T-cell (primary cell): ENCODE measurements around the gene WRAP53. TPM values are rescaled to one million over a fixed set of nuclear protein-coding genes. Genes with fewer than 3 reads are reported as not detected.

Experiments used
- ATAC-seq, 4 experiments: fragments of 200-7000 bp in 3 of 4; fragments of 150-1000 bp in 1 of 4; cut with Tn5 transposase; replicated peaks in 1 of 4; 1 replicate in 3 of 4; 2 replicates in 1 of 4; pipeline ENCODE4 v1.10.0; 2021; ENCODE audit warnings: moderate library complexity in 3 of 4, mild to moderate bottlenecking in 2 of 4, moderate number of reproducible peaks in 1 of 4
- CTCF ChIA-PET, 2 donors: fragments of 300-600 bp; sonication (Branson Sonifier 250); formaldehyde crosslinking; loops; one replicate each; lab custom pipeline; 2022; ENCODE audit warnings: antibody characterized with exemption in 2 of 2; lab: Charles Lee
- POLR2A ChIA-PET, 2 donors: fragments of 300-600 bp; sonication (Branson Sonifier 250); formaldehyde crosslinking; loops; one replicate each; lab custom pipeline; 2022; ENCODE audit warnings: antibody characterized with exemption in 2 of 2; lab: Charles Lee
- DNase-seq, 35 experiments: peaks; one replicate each; pipeline versions ENCODE4 v3.0.0 to v3.0.0-alpha.2; 2013 to 2023
- H3K27ac ChIP-seq: one replicate; pipeline ENCODE4 v1.5.1; 2013; ENCODE audit warnings: low read length
- H3K27me3 ChIP-seq, 2 experiments: replicated peaks in 1 of 2; 1 replicate in 1 of 2; 2 replicates in 1 of 2; pipeline versions ENCODE4 v1.6.1 to v1.7.0; 2013; ENCODE audit warnings: low read length in 1 of 2, mixed read lengths in 1 of 2; ENCODE audit not compliant: control insufficient read depth in 2 of 2, insufficient read depth in 2 of 2; ENCODE audit errors: extremely low read depth in 1 of 2
- H3K36me3 ChIP-seq, 2 donors: 1 replicate in 1 of 2; 2 replicates in 1 of 2; pipeline versions ENCODE4 v1.6.1 to v1.7.0; 2013; ENCODE audit warnings: low read length in 1 of 2; ENCODE audit not compliant: control insufficient read depth in 2 of 2, insufficient read depth in 1 of 2; ENCODE audit errors: extremely low read depth in 1 of 2
- H3K4me1 ChIP-seq, 2 experiments: 1 replicate in 1 of 2; 2 replicates in 1 of 2; pipeline versions ENCODE4 v1.6.1 to v1.7.0; 2013; ENCODE audit warnings: low read length in 2 of 2, mixed read lengths in 1 of 2; ENCODE audit not compliant: insufficient read depth in 2 of 2, control insufficient read depth in 1 of 2; ENCODE audit errors: extremely low read depth in 1 of 2
- H3K4me3 ChIP-seq, 2 donors: 1 replicate in 1 of 2; 2 replicates in 1 of 2; pipeline versions ENCODE4 v1.5.1 to v1.7.0; 2013; ENCODE audit warnings: mild to moderate bottlenecking in 2 of 2, low read length in 1 of 2, moderate library complexity in 1 of 2; ENCODE audit not compliant: control insufficient read depth in 1 of 2; ENCODE audit errors: extremely low read depth in 1 of 2
- H3K9me3 ChIP-seq: 2 replicates; pipeline ENCODE4 v1.7.0; 2013
- H3K27ac Mint-ChIP-seq, 2 donors: one replicate each; pipeline ENCODE4 v1.8.0; 2020 to 2021; ENCODE audit warnings: mild to moderate bottlenecking in 2 of 2, mixed read lengths in 2 of 2
- H3K27me3 Mint-ChIP-seq, 2 donors: one replicate each; pipeline ENCODE4 v1.8.0; 2021 to 2022; ENCODE audit warnings: mixed read lengths in 2 of 2
- H3K36me3 Mint-ChIP-seq: one replicate; pipeline ENCODE4 v1.8.0; 2021; ENCODE audit warnings: mixed read lengths
- H3K4me1 Mint-ChIP-seq, 3 donors: one replicate each; pipeline ENCODE4 v1.8.0; 2020 to 2022; ENCODE audit warnings: mixed read lengths in 3 of 3, mild to moderate bottlenecking in 1 of 3
- H3K4me3 Mint-ChIP-seq, 3 donors: one replicate each; pipeline ENCODE4 v1.8.0; 2020 to 2022; ENCODE audit warnings: mild to moderate bottlenecking in 3 of 3, mixed read lengths in 3 of 3, moderate library complexity in 3 of 3
- H3K9me3 Mint-ChIP-seq, 3 donors: one replicate each; pipeline ENCODE4 v1.8.0; 2020 to 2022; ENCODE audit warnings: mixed read lengths in 3 of 3
- WGBS: methylation state at CpG from one replicate; pipeline ENCODE4 v1.1.5; 2013; ENCODE audit warnings: missing lambda C conversion rate; ENCODE audit not compliant: insufficient coverage; 5-methylcytosine and 5-hydroxymethylcytosine counted together
- total RNA-seq, 35 experiments: library from RNA in 6 of 35; stranded (reverse) in 6 of 35; fragments of 120-200 nt in 1 of 35; gene quantifications; one replicate each; pipeline versions ENCODE4 v1.2.1 to v1.2.4 and lab custom pipeline; 2013 to 2026

Gene WRAP53
- total RNA-seq, 5 donors from 2014 or later (not counting 1 experiment from before 2014, with no cell fraction given): 8.0 to 14.6 (median 13.1) TPM

GRCh38 chr17:7650509-7651096 lies 37.7 kb upstream of the WRAP53 start, which contains the start of gene ATP1B2:
Gene ATP1B2, plus strand, starts transcription at chr17:7650926. Its CDS starts 593 bp downstream, at chr17:7651519.
- Mint-ChIP-seq H3K9me3 (no peaks in the 10 kb centered on the region), H3K4me1 (peaks cover 12 to 25% (median 18%) of the 10 kb centered on the region in 3 donors), H3K4me3 (peak within 1 kb of the TSS; percentile 79 to 88 (median 79)), H3K27ac (peak within 1 kb of the TSS in 1 of 2 donors; percentile 32), H3K27me3 (peaks cover 20 to 60% of the 10 kb centered on the region in 2 donors), H3K36me3 (no peaks in the 10 kb centered on the region)
- H3K27me3 ChIP-seq: peaks cover 0 to 72% of the 10 kb centered on the region in 2 experiments
- no peak within 1 kb of the TSS for H3K27ac ChIP-seq
- no peaks in the 10 kb centered on the region for H3K36me3 ChIP-seq
- ChIA-PET CTCF (interaction anchor here (0.5 to 3.4 kb wide), 13 partner anchors 11 to 614 kb away, joined by 3 to 22 read pairs (median 3); partner anchors contain the start of genes WRAP53 (in 2 of the 2), SAT2 (in 1 of the 2), TMEM256 (in 1 of the 2) and TP53 (in 1 of the 2)), POLR2A (interaction anchor here in 1 of 2 donors (0.5 to 1.0 kb wide), 7 partner anchors 16 to 615 kb away, joined by 3 to 6 read pairs (median 3); partner anchors contain the start of genes SAT2, SLC16A13 and TP53)
- DNase-seq (peak; percentile 39 to 85 (median 67)), ATAC-seq (peak; percentile 90 to 94 (median 94))
- peaks cover 0 to 23% of the 10 kb centered on the region in 2 experiments for H3K4me1 ChIP-seq
- no peaks in the 10 kb centered on the region for H3K9me3 ChIP-seq
- WGBS: 1% methylated on average over 11 of the region's 34 CpGs
- peak within 1 kb of the TSS; percentile 31 to 73 for H3K4me3 ChIP-seq

- Mint-ChIP-seq H3K9me3 (no peaks in the 10 kb centered on the region), H3K36me3 (no peaks in the 10 kb centered on the region), H3K4me3 (peak overlapping the region; percentile 76 to 88 (median 79)), H3K27ac (no peak overlapping the region), H3K27me3 (peaks cover 18 to 56% of the 10 kb centered on the region in 2 donors), H3K4me1 (peaks cover 12 to 25% (median 18%) of the 10 kb centered on the region in 3 donors)
- DNase-seq (peak in 1 of 35 experiments; percentile 17), ATAC-seq (peak in 3 of 4 experiments; percentile 5 to 13 (median 12))
- Histone ChIP-seq H3K4me1 (peaks cover 0 to 23% of the 10 kb centered on the region in 2 experiments), H3K4me3 (peak overlapping the region; percentile 31 to 73), H3K27ac (no peak overlapping the region), H3K27me3 (peaks cover 0 to 71% of the 10 kb centered on the region in 2 experiments), H3K9me3 (no peaks in the 10 kb centered on the region), H3K36me3 (no peaks in the 10 kb centered on the region)
- ChIA-PET CTCF (interaction anchor here (0.5 to 3.4 kb wide), 10 partner anchors 11 to 614 kb away, joined by 3 to 22 read pairs (median 3); partner anchors contain the start of genes WRAP53 (in 2 of the 2), SAT2 (in 1 of the 2), TMEM256 (in 1 of the 2) and TP53 (in 1 of the 2)), POLR2A (interaction anchor here in 1 of 2 donors (0.5 to 1.0 kb wide), 3 partner anchors 35 to 36 kb away, joined by 3 read pairs; partner anchors contain the start of gene TP53)
- WGBS: under 1% methylated on average over 44 of the region's 45 CpGs
Observed at GRCh38 chr17:7651097-7651664, 37.1 kb upstream of the WRAP53 start.

GRCh38 chr17:7651665-7652387 lies 36.5 kb upstream of the WRAP53 start:
- Mint-ChIP-seq H3K27me3 (peaks cover 14 to 50% of the 10 kb centered on the region in 2 donors), H3K27ac (no peak overlapping the region), H3K4me1 (peaks cover 12 to 25% (median 18%) of the 10 kb centered on the region in 3 donors), H3K4me3 (peak overlapping the region; percentile 52 to 88 (median 63)), H3K36me3 (no peaks in the 10 kb centered on the region), H3K9me3 (no peaks in the 10 kb centered on the region)
- no peaks in the 10 kb centered on the region for H3K9me3 ChIP-seq
- H3K36me3 ChIP-seq: no peaks in the 10 kb centered on the region
- ATAC-seq (no peak), DNase-seq (no peak)
- 11% methylated on average over 41 of the region's 54 CpGs for WGBS
- peaks cover 0 to 23% of the 10 kb centered on the region in 2 experiments for H3K4me1 ChIP-seq
- H3K27ac ChIP-seq: no peak overlapping the region
- ChIA-PET POLR2A (no interaction called here), CTCF (interaction anchor here (0.6 to 3.4 kb wide), 2 partner anchors 36 to 459 kb away, joined by 3 to 22 read pairs; partner anchors contain the start of genes TP53 (in 1 of the 2) and WRAP53 (in 1 of the 2))
- H3K4me3 ChIP-seq: peak overlapping the region; percentile 31 to 73
- peaks cover 0 to 65% of the 10 kb centered on the region in 2 experiments for H3K27me3 ChIP-seq

- no peak overlapping the region for H3K27ac ChIP-seq
- no peak overlapping the region for H3K4me3 ChIP-seq
- H3K36me3 ChIP-seq: no peaks in the 10 kb centered on the region
- Mint-ChIP-seq H3K4me1 (peaks cover 12 to 25% (median 18%) of the 10 kb centered on the region in 3 donors), H3K27ac (no peak overlapping the region), H3K4me3 (peak overlapping the region in 2 of 3 donors; percentile 52 to 88), H3K27me3 (peaks cover 14 to 44% of the 10 kb centered on the region in 2 donors), H3K9me3 (no peaks in the 10 kb centered on the region), H3K36me3 (no peaks in the 10 kb centered on the region)
- peaks cover 0 to 61% of the 10 kb centered on the region in 2 experiments for H3K27me3 ChIP-seq
- no peaks in the 10 kb centered on the region for H3K9me3 ChIP-seq
- ChIA-PET CTCF (interaction anchor here in 1 of 2 donors (3.4 kb wide), 1 partner anchor 35 kb away, joined by 22 read pairs; the partner anchor contains the start of genes TP53 and WRAP53), POLR2A (no interaction called here)
- DNase-seq: no peak
- 74% methylated on average over 8 of the region's 12 CpGs for WGBS
- no peak for ATAC-seq
- peaks cover 0 to 23% of the 10 kb centered on the region in 2 experiments for H3K4me1 ChIP-seq
Observed at GRCh38 chr17:7652388-7653356, 35.6 kb upstream of the WRAP53 start.

- ChIA-PET POLR2A (interaction anchor here in 1 of 2 donors (0.5 kb wide), 1 partner anchor 258 kb away, joined by 7 read pairs; no protein-coding TSS in a partner anchor), CTCF (interaction anchor here in 1 of 2 donors (1.1 kb wide), 1 partner anchor 33 kb away, joined by 4 read pairs; the partner anchor contains the start of gene TP53)
- Mint-ChIP-seq H3K4me1 (peaks cover 10 to 22% (median 14%) of the 10 kb centered on the region in 3 donors), H3K36me3 (no peaks in the 10 kb centered on the region), H3K9me3 (no peaks in the 10 kb centered on the region), H3K4me3 (no peak overlapping the region), H3K27me3 (peaks cover 12 to 28% of the 10 kb centered on the region in 2 donors), H3K27ac (no peak overlapping the region)
- H3K4me3 ChIP-seq: no peak overlapping the region
- DNase-seq (no peak), ATAC-seq (no peak)
- H3K9me3 ChIP-seq: no peaks in the 10 kb centered on the region
- H3K36me3 ChIP-seq: no peaks in the 10 kb centered on the region
- WGBS: 85% methylated on average over 9 of the region's 16 CpGs
- peaks cover 0 to 20% of the 10 kb centered on the region in 2 experiments for H3K4me1 ChIP-seq
- no peak overlapping the region for H3K27ac ChIP-seq
- H3K27me3 ChIP-seq: peaks cover 0 to 48% of the 10 kb centered on the region in 2 experiments
Observed at GRCh38 chr17:7654832-7655540, 33.3 kb upstream of the WRAP53 start.
